ENCODE results near the gene TACR1.
"Not testable (repeated sequence)": the region's sequence is repeated elsewhere in the genome, so short reads cannot be mapped to it uniquely, and the experiment has no call there.

The TACR1 gene

GRCh38 chr2:75146221-75146605, 53.1 kb downstream of the TACR1 start:
- DNase-seq (ENCODE audit: low read depth in 2 of 2), result not testable (repeated sequence)

GRCh38 chr2:75142081-75142480, 57.2 kb downstream of the TACR1 start:
- DNase-seq (ENCODE audit: low read depth in 2 of 2), result no peak

DNA sequence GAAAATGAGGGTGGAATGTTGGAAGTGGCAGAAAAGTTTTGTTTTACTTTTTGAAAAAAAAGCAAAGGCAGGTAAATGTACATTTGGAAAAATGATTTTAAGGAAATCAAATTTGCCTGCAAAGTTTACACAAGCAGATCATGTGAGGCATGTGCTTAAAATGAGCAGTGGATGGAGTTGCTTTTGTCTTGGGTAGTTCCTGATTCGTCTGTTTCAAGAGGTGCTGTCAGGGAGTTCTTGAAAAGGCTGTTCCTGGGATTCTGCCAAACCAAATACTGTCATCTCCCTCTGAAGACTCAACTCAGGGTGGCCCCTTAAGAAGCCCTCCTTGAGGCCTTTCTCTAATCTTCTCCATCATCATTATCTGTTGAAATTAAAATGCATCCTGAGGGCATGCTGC, 59.0 kb downstream of the TACR1 start:
- DNase-seq (ENCODE audit: low read depth in 2 of 2), result no peak

DNA sequence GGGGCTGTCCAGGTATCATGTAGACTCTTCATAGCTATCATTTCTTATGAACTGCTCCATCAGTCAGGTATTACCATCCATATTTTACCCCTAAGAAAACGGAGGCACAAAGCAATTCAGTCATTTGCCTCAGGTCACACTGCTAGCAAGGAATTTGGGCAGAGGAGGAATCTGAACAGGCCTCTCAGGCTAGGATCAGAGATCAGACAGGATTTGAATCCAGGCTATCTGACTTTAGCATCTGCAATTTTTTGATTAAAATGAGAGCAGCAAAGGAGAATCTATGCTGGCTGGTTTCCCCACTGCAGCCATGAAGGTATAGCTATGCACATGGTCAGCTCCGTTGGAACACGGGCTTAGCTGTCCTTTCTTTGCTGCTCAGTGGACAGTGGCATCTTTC, 60.1 kb downstream of the TACR1 start:
- no peak for DNase-seq (ENCODE audit: low read depth in 2 of 2)

DNA sequence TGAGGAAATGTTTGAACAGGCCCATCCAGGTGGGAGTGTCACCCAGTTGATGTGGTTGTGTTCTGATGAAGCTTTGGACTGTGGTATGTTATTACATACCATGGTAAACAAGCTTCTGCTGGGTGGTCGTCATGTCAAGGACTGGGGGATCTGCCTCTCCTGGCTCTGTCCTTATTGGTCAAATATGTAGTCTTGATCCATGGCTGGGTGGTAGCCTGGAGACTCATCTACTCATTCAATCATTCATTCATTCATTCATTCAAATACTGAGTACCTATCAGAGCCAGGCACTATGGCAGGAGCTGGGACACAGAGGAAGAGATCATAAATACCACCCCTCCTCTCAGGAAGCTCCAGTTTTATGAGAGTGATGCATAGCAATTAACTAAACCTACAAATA, 60.8 kb downstream of the TACR1 start:
- no peak for DNase-seq (ENCODE audit: low read depth in 2 of 2)

- DNase-seq (ENCODE audit: low read depth in 2 of 2), result no peak
These were observed 63.4 kb downstream of the TACR1 start for GRCh38 chr2:75135776-75136400.

GRCh38 chr2:75134860-75135259, 64.5 kb downstream of the TACR1 start:
- no peak for DNase-seq (ENCODE audit: low read depth in 2 of 2)

DNA sequence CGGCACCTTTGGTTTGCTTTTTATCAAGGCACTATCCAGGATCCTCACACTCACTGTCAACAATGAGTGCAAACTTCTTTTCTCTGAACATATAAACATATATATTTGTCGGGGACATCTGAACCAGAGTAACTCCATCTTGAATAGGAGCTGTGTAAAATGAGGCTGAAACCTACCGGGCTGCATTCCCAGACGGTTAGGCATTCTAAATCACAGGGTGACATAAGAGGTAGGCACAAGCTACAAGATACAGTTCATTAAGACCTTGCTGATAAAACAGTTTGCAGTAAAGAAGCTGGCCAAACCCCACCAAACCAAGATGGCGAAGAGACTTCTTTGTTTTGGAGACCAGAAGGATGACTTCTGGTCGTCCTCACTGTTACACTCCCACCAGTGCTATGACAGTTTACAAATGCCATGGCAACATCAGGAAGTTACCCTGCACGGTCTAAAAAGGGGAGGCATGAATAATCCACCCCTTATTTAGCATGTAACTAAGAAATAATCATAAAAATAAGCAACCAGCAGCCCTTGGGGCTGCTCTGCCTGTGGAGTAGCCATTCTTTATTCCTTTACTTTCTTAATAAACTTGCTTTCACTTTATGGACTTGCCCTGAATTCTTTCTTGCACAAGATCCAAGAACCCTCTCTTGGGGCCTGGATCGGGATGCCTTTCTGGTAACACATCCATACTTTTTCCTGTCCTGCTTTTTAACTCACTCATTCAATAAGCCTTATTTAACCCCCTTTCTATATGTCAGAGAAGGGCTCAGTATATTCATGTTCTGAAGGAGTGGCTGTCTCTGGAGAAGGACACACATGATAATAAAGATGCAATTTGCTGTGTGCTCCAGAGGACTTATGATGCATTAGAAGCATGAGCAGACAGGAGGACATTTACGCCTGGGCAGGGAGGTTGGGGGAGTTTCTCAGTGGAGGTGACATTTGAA, 65.4 kb downstream of the TACR1 start:
- no peak for DNase-seq (ENCODE audit: low read depth in 2 of 2)

- DNase-seq (ENCODE audit: low read depth in 2 of 2), result no peak
These were observed 69.1 kb downstream of the TACR1 start for GRCh38 chr2:75130171-75130570.

- DNase-seq (ENCODE audit: low read depth in 2 of 2), result no peak
These were observed 75.4 kb downstream of the TACR1 start for GRCh38 chr2:75123876-75124275.

DNA sequence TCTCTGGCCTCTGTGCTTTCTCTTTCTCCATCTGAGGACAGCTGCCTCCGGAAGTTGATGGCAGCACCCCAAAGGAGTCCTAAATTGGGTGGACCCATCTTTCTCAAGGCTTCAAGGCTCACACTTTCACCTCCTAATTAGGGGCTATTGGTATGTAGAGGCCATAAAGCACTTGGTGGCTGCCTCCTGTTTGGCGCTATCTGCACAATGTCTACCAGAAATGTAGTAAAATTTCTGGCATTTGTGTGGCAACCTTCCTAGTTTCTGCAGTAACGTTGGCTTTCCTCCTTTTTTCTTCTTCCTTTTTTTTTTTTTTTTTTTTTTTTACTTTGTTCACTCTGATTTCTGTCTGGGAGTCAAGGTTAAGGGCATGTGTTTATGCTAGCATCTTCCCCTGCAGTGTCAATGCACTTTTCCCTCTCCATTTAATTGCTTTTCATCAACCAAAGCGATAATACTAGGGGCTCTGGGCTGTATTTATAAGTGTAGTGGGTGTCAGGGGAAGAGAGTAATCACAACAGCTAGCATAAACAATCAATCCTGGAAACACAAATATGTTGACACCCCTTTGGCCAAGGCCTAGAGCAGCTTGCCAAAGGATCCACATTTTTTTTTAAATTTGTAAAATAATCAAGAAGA, 86.0 kb downstream of the TACR1 start:
- DNase-seq (ENCODE audit: low read depth in 2 of 2), result no peak

DNA sequence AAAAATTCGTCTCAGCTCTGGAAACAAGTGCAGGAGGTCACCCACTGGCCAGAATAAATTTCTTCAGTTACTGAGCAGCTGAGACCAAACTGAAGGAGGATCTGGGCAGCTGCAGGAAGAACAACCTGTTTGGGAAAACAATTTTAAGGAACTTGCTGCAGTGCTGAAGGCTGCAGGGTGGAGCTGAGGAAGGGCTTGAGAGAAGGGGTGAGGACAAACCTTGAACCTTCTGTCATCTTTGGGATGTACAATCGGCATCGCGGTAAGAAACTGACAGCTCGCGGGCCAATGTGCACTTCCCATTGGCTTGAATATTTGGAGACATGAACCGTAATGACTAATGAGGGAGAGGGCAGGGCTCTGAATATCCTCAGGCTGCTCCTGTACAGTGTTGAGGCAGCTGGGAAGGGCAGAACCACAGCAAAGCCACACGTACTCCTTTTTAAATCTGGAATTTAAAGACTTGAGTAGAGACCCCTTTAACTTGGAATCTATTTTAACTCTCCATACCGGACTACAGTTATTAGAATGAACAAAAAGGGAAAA, 90.3 kb downstream of the TACR1 start:
- no peak for DNase-seq (ENCODE audit: low read depth in 2 of 2)

DNA sequence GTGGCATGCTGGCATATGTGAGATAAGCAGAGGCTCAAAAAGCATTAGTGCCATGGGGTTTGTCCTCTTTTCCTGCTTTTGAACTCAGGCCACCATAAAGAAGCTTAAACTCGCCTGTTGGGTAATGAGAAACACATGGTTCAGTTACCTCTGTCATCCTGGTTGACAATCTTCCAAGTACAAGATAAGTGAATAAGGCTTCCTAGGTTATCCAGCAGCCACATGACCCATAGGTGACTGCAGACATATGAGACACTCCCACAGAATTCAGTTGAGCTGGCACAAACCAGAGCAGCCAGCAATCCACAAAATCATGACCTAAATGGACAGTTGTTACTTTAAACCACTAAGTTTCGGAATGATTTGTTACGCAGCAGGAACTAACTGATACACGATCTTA, 97.3 kb downstream of the TACR1 start:
- no peak for DNase-seq (ENCODE audit: low read depth in 2 of 2)

DNA sequence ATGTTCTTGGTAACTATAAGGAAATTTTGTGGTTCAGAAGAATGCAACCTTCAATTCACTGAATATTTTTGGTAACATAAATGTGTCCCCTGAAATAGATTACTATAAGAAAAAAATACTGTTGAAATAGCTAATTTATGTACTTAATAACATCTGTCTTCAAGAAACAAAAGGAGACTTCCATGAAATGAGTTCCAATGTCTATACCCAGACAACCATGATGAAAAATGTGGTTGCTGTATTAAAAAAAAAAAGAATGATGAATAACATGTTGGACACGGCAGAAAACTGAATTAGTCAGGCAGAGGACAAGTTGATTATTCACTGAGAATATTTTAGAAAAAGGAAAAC, 98.5 kb downstream of the TACR1 start:
- DNase-seq (ENCODE audit: low read depth in 2 of 2), result no peak

- no peak for DNase-seq (ENCODE audit: low read depth in 2 of 2)
These were observed 99.1 kb downstream of the TACR1 start for GRCh38 chr2:75100011-75100800.

DNA sequence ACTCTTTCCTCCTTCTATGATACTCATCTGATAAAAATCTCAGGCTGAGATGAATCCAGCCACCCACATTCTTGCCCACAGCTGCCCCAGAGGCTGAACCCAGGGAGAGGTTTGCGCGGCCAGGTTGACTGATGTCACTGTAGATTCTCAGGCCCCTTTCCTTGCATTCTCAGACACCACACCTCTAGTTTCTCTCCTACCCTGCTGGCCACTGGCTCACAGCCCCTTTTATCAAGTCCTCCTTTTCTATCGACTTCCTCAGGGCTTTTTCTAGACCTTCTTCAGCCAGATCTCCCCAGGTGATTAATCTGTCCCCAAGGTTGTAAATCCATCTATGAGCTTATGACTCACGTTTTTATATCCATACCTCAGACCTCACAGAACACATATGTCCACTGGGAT, 99.8 kb downstream of the TACR1 start:
- no peak for DNase-seq (ENCODE audit: low read depth in 2 of 2)

DNA sequence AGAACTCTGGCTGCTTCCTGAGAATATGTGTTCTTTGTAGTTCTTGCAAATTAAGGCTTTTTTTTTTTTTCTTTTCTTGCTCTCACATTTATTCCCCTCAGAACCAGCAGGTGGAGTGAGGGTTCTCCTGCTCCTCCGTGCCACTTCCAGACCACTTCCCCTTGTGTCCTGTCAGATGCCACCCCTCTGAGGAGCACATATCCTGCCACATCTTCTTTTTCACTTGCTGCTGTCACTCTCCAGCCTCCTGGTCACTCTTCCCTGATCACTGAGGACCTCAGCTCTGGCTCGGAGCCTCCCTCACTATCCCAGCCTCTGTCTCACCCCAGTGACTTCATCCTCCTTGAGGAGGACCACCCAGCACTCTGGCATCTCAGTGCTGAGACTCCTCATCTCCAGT, 100.5 kb downstream of the TACR1 start:
- DNase-seq (ENCODE audit: low read depth in 2 of 2), result no peak

DNA sequence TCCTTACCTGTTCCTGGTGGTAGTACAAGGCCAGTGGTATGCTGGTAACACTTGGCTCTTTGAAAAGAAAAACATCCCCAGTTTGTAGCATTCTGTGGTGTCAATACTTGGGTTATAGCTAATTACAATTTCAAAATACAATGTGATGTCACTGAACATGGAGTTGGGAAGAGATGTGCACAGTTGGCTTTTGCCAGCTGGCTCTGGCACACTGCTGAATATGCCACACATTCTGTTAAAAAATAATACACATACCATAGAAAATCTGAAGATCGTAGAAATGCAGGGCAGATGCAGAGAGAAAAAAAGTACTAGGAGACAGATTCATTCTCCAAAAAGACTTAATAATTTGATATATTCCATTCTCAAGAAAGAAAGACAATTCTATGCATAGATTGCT, 101.5 kb downstream of the TACR1 start:
- DNase-seq (ENCODE audit: low read depth in 2 of 2), result no peak

DNA sequence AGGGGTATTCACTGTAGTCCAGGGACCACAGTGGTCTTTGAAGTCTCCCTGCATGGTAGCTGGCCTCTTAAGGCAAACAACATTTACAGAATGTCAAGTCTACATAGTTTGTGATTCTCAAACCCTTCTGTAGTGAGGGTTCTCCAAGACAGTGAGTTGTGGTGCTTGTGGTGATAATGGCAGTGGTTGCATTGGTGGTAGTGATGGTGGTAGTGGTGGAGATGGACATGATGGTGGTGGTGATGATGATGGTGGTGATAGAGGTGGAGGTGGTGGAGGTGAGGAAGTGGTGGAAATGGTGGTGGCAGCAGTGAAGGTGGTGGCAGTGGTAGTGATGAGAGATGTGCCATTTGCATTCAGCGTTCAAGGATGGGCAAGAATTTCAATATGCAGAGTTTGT, 104.9 kb downstream of the TACR1 start:
- DNase-seq (ENCODE audit: low read depth in 2 of 2), result no peak

DNA sequence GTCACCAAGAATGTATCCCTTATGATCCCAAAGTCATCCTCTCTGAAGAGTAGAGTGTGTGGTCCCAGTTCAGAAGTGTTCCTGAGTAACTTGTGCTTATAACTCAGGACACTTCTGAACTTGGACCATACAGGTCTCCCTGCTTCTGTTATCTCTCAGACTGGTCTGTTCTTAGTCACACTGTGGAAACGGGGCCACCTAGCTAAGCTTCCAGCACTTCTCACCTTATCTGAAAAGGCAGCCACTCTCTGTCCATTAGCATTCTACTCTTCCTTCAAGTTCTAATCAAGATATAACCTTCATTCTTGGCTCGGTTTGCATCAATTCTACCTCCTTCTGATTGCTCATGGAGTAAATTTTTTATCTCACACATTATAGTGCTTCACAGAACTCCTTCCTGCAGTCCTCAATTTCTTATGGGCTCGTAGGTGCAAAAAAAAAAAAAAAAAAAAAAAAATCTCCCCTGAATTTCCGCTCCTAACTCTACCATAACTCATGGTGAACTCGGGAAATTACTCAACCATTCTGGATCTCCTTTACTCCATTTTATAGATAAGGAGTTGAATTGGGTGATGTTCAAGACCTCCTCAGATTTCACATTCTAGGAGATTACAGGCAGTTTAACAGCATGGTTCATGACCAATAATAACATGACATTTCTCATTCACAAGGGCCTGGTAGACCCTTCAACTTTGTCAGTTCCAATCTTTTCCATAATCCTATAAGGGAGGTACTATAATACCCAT, 108.4 kb downstream of the TACR1 start:
- DNase-seq (ENCODE audit: low read depth in 2 of 2), result no peak

DNA sequence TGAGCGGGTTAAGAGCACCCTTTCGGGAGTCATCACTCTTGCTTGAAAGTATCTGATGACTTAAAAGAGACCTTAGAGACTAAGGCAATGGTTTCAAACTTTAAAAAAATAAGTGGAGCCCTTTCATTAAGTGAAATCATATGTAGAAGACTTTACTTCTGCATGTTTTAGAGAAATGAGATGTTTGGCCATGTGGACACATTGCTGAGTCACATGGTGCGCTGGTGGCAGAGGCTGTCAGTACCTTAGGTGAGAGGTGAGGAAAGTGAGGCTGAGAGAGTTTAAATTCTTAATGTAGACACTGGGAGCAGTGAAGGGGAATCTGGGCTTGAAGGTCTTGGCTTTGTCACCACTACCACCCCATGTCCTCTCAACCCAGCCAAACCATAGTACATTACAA, 109.8 kb downstream of the TACR1 start:
- no peak for DNase-seq (ENCODE audit: low read depth in 2 of 2)
